Measurements from ENCODE around the gene CDC25C.
A peak's percentile ranks its signal among the peaks of the same experiment; 100 is the strongest.

CDC25C gene

DNA sequence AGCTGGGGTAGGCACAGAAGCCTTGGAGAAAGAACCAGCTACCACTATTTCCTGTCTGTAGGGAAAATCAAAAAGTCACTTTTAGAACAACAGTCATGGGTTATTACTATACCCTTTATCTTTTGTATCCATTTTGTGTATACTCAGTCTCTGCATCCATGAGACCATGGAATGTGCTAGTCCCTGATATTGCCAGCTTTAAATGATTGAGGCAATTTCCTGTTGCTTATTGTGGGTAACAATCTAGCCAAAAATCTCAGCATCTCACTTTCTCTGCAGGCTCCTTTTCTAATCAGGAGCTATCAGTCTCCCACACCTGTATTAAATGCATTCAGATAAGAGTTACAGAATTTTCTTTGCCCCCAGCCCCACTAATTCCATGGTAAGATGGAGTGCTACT is 19.9 kb upstream of the CDC25C start:
- no peak overlapping the region for H4K8ac ChIP-seq (ENCODE audit: low read length)
- H2BK15ac ChIP-seq (ENCODE audit: low read depth, poor library complexity, severe bottlenecking), result no peak overlapping the region
- H2BK12ac ChIP-seq (ENCODE audit: low read length in 2 of 2), result no peak overlapping the region
- peaks cover 3% of the 10 kb centered on the region for H3K9me3 ChIP-seq (ENCODE audit: control insufficient read depth, low read length)
- DNase-seq, result no peak
- no peak overlapping the region for H2BK120ac ChIP-seq (ENCODE audit: low read depth, low read length)
- H2AFZ ChIP-seq (ENCODE audit: low read depth, low read length), result no peak overlapping the region
- no peak overlapping the region for H3K27ac ChIP-seq (ENCODE audit: low read length, poor library complexity, severe bottlenecking)
- no peak overlapping the region for H3K23ac ChIP-seq (ENCODE audit: low read length in 2 of 2)
- H2AK5ac ChIP-seq (ENCODE audit: low read length, severe bottlenecking), result no peak overlapping the region
- no peak overlapping the region for H4K91ac ChIP-seq (ENCODE audit: low read length)
- peaks cover 1% of the 10 kb centered on the region for H3K4me1 ChIP-seq (ENCODE audit: control insufficient read depth, insufficient read depth, low read depth, low read length)
- H3K18ac ChIP-seq (ENCODE audit: low read depth in 1 of 2, low read length in 2 of 2), result no peak overlapping the region
- no peak overlapping the region for H3K4me2 ChIP-seq (ENCODE audit: low read length, poor library complexity, severe bottlenecking)
- no peak overlapping the region for H3K4ac ChIP-seq (ENCODE audit: low read depth in 1 of 2, low read length in 2 of 2)
- peak overlapping the region in 1 of 2 experiments; percentile 55 for H3K4me3 ChIP-seq (ENCODE audit: insufficient read depth in 1 of 2, low read depth in 1 of 2, low read length in 2 of 2)
- H3K79me1 ChIP-seq (replicated peaks; ENCODE audit: low read length, poor library complexity, severe bottlenecking), result peaks cover 26% of the 10 kb centered on the region
- H3K36me3 ChIP-seq (ENCODE audit: control insufficient read depth in 1 of 2, insufficient read depth in 2 of 2, low read depth in 1 of 2, low read length in 2 of 2), result peaks cover 30 to 32% of the 10 kb centered on the region in 2 experiments
- H3K9ac ChIP-seq (ENCODE audit: low read length), result no peak overlapping the region
- H2BK5ac ChIP-seq (ENCODE audit: low read depth, low read length, poor library complexity, severe bottlenecking), result no peak overlapping the region
- no peaks in the 10 kb centered on the region for H3K27me3 ChIP-seq (ENCODE audit: control insufficient read depth in 1 of 2, insufficient read depth in 1 of 2, low read length in 2 of 2)
- no peak overlapping the region for H3K14ac ChIP-seq (ENCODE audit: low read length in 2 of 2)

DNA sequence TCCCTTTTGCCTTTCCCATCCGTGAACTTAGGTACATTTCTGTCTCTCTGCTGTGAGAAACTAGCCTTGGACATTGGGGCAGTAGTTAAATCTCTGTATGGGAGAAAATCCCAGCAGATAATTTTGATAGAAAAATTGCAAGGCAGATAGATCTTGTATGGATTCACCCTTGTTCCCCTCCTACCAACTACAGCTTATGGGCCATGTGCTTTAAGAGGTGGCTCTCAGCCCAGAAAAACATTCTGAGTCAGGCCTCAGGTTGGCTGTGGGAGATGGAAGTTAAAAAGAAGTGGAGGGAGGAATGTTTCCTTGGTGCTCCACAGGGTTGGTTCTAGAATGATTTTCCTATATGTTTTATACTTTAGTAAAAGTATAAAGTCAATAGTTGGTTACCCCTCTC is 19.5 kb upstream of the CDC25C start:
- no peak overlapping the region for H4K8ac ChIP-seq (ENCODE audit: low read length)
- H3K23ac ChIP-seq (ENCODE audit: low read length in 2 of 2), result no peak overlapping the region
- no peak overlapping the region for H3K27ac ChIP-seq (ENCODE audit: low read length, poor library complexity, severe bottlenecking)
- no peak overlapping the region for H2BK120ac ChIP-seq (ENCODE audit: low read depth, low read length)
- no peak overlapping the region for H3K14ac ChIP-seq (ENCODE audit: low read length in 2 of 2)
- H3K4me1 ChIP-seq (ENCODE audit: control insufficient read depth, insufficient read depth, low read depth, low read length), result peaks cover 1% of the 10 kb centered on the region
- H2BK5ac ChIP-seq (ENCODE audit: low read depth, low read length, poor library complexity, severe bottlenecking), result no peak overlapping the region
- H3K9me3 ChIP-seq (ENCODE audit: control insufficient read depth, low read length), result peaks cover 3% of the 10 kb centered on the region
- H3K18ac ChIP-seq (ENCODE audit: low read depth in 1 of 2, low read length in 2 of 2), result no peak overlapping the region
- H3K9ac ChIP-seq (ENCODE audit: low read length), result peak overlapping the region; percentile 74
- no peak for DNase-seq
- no peak overlapping the region for H2AK5ac ChIP-seq (ENCODE audit: low read length, severe bottlenecking)
- peaks cover 26% of the 10 kb centered on the region for H3K79me1 ChIP-seq (replicated peaks; ENCODE audit: low read length, poor library complexity, severe bottlenecking)
- no peak overlapping the region for H3K4ac ChIP-seq (ENCODE audit: low read depth in 1 of 2, low read length in 2 of 2)
- 100% methylated on average over 1 of the region's 1 CpG for WGBS
- no peak overlapping the region for H3K4me2 ChIP-seq (ENCODE audit: low read length, poor library complexity, severe bottlenecking)
- H2AFZ ChIP-seq (ENCODE audit: low read depth, low read length), result no peak overlapping the region
- H3K27me3 ChIP-seq (ENCODE audit: control insufficient read depth in 1 of 2, insufficient read depth in 1 of 2, low read length in 2 of 2), result no peaks in the 10 kb centered on the region
- H3K4me3 ChIP-seq (ENCODE audit: insufficient read depth in 1 of 2, low read depth in 1 of 2, low read length in 2 of 2), result no peak overlapping the region
- H3K36me3 ChIP-seq (ENCODE audit: control insufficient read depth in 1 of 2, insufficient read depth in 2 of 2, low read depth in 1 of 2, low read length in 2 of 2), result peaks cover 35 to 37% of the 10 kb centered on the region in 2 experiments
- no peak overlapping the region for H2BK15ac ChIP-seq (ENCODE audit: low read depth, poor library complexity, severe bottlenecking)
- no peak overlapping the region for H2BK12ac ChIP-seq (ENCODE audit: low read length in 2 of 2)
- H4K91ac ChIP-seq (ENCODE audit: low read length), result no peak overlapping the region

DNA sequence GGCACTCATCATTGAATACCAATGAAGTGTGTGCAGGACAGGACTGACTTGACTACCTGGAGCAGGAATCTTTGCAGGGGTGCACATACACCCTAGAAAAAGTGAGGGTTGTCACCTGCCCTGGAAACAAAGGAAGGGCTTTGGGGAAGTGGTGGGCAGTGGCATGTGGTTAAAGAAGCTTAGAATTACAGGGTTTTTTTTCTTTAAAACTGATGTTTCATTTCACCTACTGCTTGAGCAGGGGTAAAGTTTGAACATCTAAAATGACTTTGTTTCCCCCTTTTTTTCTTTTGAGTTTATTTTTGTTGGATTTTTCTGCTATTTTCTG is 18.9 kb upstream of the CDC25C start:
- Histone ChIP-seq H2AFZ (ENCODE audit: low read depth, low read length) (no peak overlapping the region), H4K91ac (ENCODE audit: low read length) (no peak overlapping the region), H3K4me2 (ENCODE audit: low read length, poor library complexity, severe bottlenecking) (no peak overlapping the region), H2BK5ac (ENCODE audit: low read depth, low read length, poor library complexity, severe bottlenecking) (no peak overlapping the region), H2AK5ac (ENCODE audit: low read length, severe bottlenecking) (no peak overlapping the region), H3K4me1 (ENCODE audit: control insufficient read depth, insufficient read depth, low read depth, low read length) (peaks cover 1% of the 10 kb centered on the region), H3K23ac (ENCODE audit: low read length in 2 of 2) (no peak overlapping the region), H3K79me1 (replicated peaks; ENCODE audit: low read length, poor library complexity, severe bottlenecking) (peaks cover 30% of the 10 kb centered on the region), H3K36me3 (ENCODE audit: control insufficient read depth in 1 of 2, insufficient read depth in 2 of 2, low read depth in 1 of 2, low read length in 2 of 2) (peaks cover 39 to 42% of the 10 kb centered on the region in 2 experiments), H3K9ac (ENCODE audit: low read length) (peak overlapping the region; percentile 74), H2BK120ac (ENCODE audit: low read depth, low read length) (no peak overlapping the region), H3K4ac (ENCODE audit: low read depth in 1 of 2, low read length in 2 of 2) (no peak overlapping the region), H3K27me3 (ENCODE audit: control insufficient read depth in 1 of 2, insufficient read depth in 1 of 2, low read length in 2 of 2) (no peaks in the 10 kb centered on the region), H3K18ac (ENCODE audit: low read depth in 1 of 2, low read length in 2 of 2) (no peak overlapping the region), H3K14ac (ENCODE audit: low read length in 2 of 2) (no peak overlapping the region), H3K4me3 (ENCODE audit: insufficient read depth in 1 of 2, low read depth in 1 of 2, low read length in 2 of 2) (peak overlapping the region in 1 of 2 experiments; percentile 10), H3K27ac (ENCODE audit: low read length, poor library complexity, severe bottlenecking) (peak overlapping the region; percentile 19), H2BK12ac (ENCODE audit: low read length in 2 of 2) (no peak overlapping the region), H3K9me3 (ENCODE audit: control insufficient read depth, low read length) (peaks cover 3% of the 10 kb centered on the region), H4K8ac (ENCODE audit: low read length) (no peak overlapping the region), H2BK15ac (ENCODE audit: low read depth, poor library complexity, severe bottlenecking) (no peak overlapping the region)
- no peak for DNase-seq

DNA sequence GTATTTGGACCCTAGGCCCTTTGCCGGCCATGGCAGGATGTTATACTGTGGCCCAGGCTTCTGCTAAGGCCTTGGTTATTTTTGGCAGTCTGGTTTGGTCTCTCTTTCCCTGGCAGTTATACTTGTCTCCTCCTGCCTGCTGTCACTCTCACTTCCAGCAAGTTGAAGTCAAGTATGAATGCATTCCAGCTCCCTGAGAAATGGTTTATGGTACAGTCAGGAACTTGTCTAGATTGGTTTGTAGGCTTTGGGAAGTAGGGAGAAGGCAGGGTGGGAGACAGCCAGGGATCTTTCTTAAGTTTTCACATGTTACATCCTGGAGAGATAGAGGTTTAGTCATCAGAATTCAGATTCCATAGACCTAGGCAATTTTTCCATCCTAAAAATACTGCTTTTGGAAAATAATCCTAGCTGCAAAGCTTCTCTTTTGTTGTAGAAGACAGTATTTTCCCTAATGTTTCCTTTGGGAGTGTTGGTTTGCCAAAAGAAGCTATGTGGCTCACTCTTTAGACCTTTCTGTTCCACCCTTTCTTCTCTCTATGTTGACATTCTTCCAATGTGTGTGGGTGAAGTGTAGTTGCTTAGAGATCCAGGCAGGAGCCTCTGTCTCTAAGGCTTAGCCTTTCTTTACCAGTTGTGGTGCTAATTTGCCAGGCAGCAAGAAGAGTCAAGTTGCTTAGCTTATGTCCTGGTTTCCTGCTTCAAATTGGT is 18.4 kb upstream of the CDC25C start:
- no peak overlapping the region for H2BK15ac ChIP-seq (ENCODE audit: low read depth, poor library complexity, severe bottlenecking)
- peak overlapping the region; percentile 74 for H3K9ac ChIP-seq (ENCODE audit: low read length)
- H2BK5ac ChIP-seq (ENCODE audit: low read depth, low read length, poor library complexity, severe bottlenecking), result no peak overlapping the region
- no peak overlapping the region for H3K18ac ChIP-seq (ENCODE audit: low read depth in 1 of 2, low read length in 2 of 2)
- peaks cover 3% of the 10 kb centered on the region for H3K9me3 ChIP-seq (ENCODE audit: control insufficient read depth, low read length)
- H4K91ac ChIP-seq (ENCODE audit: low read length), result no peak overlapping the region
- no peaks in the 10 kb centered on the region for H3K27me3 ChIP-seq (ENCODE audit: control insufficient read depth in 1 of 2, insufficient read depth in 1 of 2, low read length in 2 of 2)
- no peak overlapping the region for H2BK120ac ChIP-seq (ENCODE audit: low read depth, low read length)
- H2AFZ ChIP-seq (ENCODE audit: low read depth, low read length), result no peak overlapping the region
- no peak overlapping the region for H3K4me2 ChIP-seq (ENCODE audit: low read length, poor library complexity, severe bottlenecking)
- no peak overlapping the region for H3K23ac ChIP-seq (ENCODE audit: low read length in 2 of 2)
- H3K27ac ChIP-seq (ENCODE audit: low read length, poor library complexity, severe bottlenecking), result peak overlapping the region; percentile 19
- peaks cover 3% of the 10 kb centered on the region for H3K4me1 ChIP-seq (ENCODE audit: control insufficient read depth, insufficient read depth, low read depth, low read length)
- no peak overlapping the region for H2AK5ac ChIP-seq (ENCODE audit: low read length, severe bottlenecking)
- H2BK12ac ChIP-seq (ENCODE audit: low read length in 2 of 2), result no peak overlapping the region
- no peak for DNase-seq
- H3K4ac ChIP-seq (ENCODE audit: low read depth in 1 of 2, low read length in 2 of 2), result no peak overlapping the region
- no peak overlapping the region for H4K8ac ChIP-seq (ENCODE audit: low read length)
- H3K79me1 ChIP-seq (replicated peaks; ENCODE audit: low read length, poor library complexity, severe bottlenecking), result peaks cover 35% of the 10 kb centered on the region
- H3K4me3 ChIP-seq (ENCODE audit: insufficient read depth in 1 of 2, low read depth in 1 of 2, low read length in 2 of 2), result peak overlapping the region in 1 of 2 experiments; percentile 10
- no peak overlapping the region for H3K14ac ChIP-seq (ENCODE audit: low read length in 2 of 2)
- H3K36me3 ChIP-seq (ENCODE audit: control insufficient read depth in 1 of 2, insufficient read depth in 2 of 2, low read depth in 1 of 2, low read length in 2 of 2), result peaks cover 44 to 47% of the 10 kb centered on the region in 2 experiments
- 94% methylated on average over 1 of the region's 1 CpG for WGBS

All from mesenchymal stem cell (in vitro differentiated cells and primary cell).